ENCODE measurements around the gene ZNF282. TPM values are rescaled to one million over a fixed set of nuclear protein-coding genes. Genes with fewer than 3 reads are reported as not detected.

ZNF282 gene
- total RNA-seq: 20.9 and 21.4 TPM in 2 replicates

- DNase-seq (ENCODE audit: low read depth in 2 of 2): peak; percentile 88 to 90
Measured at GRCh38 chr7:149195180-149196150, at the start of gene ZNF282. ZNF282 (plus strand) TSS chr7:149195546; CDS start chr7:149195590, 44 bp downstream.

DNA sequence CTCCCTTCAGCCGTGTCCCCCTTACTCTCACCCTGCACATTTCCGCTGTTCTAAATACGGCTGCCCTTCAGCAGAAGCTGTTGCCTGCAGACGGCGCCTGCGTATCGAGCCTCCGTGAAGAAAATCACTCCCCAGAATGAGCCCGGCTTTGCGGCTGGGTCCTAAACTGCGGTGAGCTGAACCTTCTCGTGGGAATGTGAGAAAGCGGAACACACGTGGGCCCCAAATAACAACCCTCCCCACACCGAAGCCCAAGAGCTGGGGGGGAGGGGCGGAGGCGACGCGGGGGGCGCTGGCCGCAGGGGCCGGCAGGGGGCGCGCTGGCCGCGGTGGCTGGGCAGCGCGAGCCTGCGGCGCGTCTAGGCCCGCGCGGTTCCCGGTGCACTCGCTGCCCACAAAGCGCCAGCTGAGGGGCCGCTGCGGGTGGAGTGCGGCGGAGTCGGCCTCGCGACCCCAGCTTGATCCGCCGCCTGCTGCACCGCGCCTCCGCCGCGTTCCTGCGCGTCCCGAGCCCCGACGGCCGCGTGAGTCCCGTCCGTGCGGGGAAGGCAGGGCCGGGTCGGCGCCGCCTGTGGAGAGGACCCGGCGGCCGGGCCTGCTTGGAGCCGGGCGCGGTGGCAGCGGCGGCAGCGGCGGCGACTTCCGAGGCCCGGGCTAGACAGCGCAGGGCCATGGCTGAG lies 48.1 kb upstream of the ZNF282 start, which contains the start of gene ZNF398:
TSS of gene ZNF398 (plus strand) at position 382 of the 680 bp plus-strand sequence. CDS start at position 672, 290 bp downstream.
- peak; percentile 86 to 90 for DNase-seq (ENCODE audit: low read depth in 2 of 2)

- peak; percentile 75 to 78 for DNase-seq (ENCODE audit: low read depth in 2 of 2)
Measured at GRCh38 chr7:149147752-149148653, 47.3 kb upstream of the ZNF282 start.

DNA sequence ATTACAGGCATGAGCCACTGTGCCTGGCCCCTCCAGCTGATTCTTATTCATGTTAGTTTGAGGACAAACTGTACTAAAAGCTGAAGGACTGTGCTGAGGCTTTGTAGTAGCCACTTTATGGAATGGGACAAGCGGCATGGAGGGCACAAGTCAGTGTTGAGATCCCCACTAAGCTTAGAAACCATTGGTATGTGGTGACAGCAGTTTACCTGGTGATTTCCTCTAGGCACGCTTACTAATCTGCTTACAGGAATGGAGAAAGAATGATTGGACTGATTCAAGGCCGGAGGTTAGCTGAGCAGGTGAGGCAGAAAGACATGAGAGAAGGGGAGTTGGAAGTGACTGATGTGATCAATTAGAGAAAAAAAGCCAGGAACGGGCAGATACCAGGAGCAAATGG lies 44.4 kb upstream of the ZNF282 start:
- DNase-seq (ENCODE audit: low read depth in 2 of 2): no peak

DNA sequence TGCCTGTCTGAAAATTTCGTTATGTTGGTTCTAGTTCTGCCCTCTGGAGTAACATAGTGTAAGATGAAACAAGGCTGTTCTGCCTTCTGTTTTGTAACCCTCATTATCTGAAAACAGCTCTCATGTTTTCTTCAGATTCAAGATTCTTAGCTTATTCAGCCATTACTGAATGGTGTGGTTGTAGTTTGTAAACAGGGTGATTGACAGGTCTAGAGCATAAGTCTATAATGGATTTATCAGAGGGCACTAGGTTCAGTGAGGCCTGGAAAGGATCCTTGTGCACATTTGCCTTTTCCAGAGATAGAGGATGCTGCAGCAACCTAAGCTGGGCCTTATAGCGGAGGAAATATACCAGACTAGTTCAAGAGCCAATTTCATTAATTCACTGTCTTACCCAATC lies 42.0 kb upstream of the ZNF282 start:
- no peak for DNase-seq (ENCODE audit: low read depth in 2 of 2)

DNA sequence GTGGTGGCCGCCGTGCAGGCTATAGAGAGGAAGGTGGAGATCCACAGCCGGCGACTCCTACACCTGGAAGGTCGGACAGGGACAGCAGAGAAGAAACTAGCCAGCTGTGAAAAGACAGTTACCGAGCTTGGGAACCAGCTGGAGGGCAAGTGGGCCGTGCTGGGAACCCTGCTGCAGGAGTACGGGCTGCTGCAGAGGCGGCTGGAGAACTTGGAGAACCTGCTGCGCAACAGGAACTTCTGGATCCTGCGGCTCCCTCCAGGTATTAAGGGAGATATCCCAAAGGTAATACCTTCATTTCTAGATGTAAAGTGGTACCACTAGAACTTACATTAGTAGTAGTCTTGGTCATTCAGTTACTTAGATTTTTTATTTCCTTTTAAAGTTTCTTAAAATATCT lies 41.3 kb upstream of the ZNF282 start:
- DNase-seq (ENCODE audit: low read depth in 2 of 2): no peak

DNA sequence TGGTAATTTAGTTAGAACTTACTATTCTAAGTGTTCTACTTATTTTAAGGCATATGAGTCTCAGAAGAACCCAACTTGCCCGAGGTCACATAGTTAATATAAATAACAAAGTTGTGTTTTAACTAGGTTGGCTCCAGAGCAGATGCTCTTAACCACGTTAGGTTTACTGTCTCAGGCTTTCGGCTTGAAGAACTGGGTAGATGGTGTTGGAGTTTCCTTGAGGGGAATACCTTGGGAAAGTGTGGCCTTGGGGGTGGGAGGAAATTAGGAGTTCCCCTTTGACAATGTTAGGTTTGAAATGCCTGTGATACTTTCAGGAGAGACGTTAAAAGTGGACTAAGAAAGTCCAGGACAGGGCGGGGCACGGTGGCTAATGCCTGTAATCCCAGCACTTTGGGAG lies 38.4 kb upstream of the ZNF282 start:
- DNase-seq (ENCODE audit: low read depth in 2 of 2): no peak

- peak; percentile 22 to 32 for DNase-seq (ENCODE audit: low read depth in 2 of 2)
Measured at GRCh38 chr7:149161241-149161848, 34.0 kb upstream of the ZNF282 start.

- DNase-seq (ENCODE audit: low read depth in 2 of 2): no peak
Measured at GRCh38 chr7:149166142-149166541, 29.2 kb upstream of the ZNF282 start.

DNA sequence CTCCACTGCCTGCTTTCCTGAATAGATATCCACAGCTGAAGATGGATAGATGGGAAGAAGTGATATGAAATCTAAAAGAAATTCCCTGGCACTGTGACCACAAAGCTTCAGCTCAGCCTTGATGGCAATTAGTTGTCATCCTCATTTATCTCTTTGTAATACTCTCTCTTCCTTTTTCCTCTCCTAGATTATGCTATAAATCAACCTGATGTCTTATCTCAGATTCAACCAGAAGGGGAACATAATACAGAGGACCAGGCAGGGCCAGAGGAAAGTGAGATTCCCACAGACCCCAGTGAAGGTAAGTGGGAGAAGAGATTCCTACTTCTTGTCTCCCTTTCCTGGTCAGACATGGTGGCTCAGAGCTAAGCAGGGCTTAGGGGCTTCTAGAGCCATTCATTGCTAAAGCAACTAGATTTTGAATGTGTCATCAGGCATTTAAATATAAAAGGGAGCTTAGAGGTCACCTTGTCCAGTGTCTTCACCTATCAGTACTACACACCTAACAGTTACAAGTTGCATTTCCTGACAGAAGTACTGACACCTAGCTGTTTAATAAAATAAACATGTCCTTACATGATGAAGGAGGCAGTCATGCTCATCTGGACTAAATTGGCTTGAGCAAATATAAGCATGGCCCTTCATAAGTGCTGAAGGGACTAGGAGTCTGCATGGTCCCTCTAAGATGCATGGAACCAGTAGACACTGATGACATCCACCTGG lies 28.6 kb upstream of the ZNF282 start:
- DNase-seq (ENCODE audit: low read depth in 2 of 2): no peak

GRCh38 chr7:149171892-149172533 lies 23.3 kb upstream of the ZNF282 start:
- DNase-seq (ENCODE audit: low read depth in 2 of 2): peak; percentile 11 to 33

DNA sequence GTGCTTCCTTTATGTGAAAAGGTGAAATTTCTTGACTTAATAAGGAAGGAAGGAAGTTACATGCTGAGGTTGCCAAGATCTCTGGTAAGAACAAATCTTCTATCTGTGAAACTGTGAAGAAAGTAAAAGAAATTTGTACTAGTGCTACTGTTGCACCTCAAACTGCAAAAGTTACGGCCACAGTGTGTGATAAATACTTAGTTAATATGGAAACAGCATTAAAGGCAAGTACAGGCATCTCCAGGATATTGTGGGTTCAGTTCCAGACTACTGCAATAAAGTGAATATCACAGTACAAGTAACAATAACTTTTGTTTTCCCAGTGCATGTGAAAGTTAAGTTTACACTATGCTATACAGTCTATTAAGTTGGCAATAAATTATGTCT lies 22.8 kb upstream of the ZNF282 start:
- DNase-seq (ENCODE audit: low read depth in 2 of 2): no peak

GRCh38 chr7:149175150-149175549 lies 20.2 kb upstream of the ZNF282 start:
- DNase-seq (ENCODE audit: low read depth in 2 of 2): no peak

- no peak for DNase-seq (ENCODE audit: low read depth in 2 of 2)
Measured at GRCh38 chr7:149179241-149179640, 16.1 kb upstream of the ZNF282 start.

DNA sequence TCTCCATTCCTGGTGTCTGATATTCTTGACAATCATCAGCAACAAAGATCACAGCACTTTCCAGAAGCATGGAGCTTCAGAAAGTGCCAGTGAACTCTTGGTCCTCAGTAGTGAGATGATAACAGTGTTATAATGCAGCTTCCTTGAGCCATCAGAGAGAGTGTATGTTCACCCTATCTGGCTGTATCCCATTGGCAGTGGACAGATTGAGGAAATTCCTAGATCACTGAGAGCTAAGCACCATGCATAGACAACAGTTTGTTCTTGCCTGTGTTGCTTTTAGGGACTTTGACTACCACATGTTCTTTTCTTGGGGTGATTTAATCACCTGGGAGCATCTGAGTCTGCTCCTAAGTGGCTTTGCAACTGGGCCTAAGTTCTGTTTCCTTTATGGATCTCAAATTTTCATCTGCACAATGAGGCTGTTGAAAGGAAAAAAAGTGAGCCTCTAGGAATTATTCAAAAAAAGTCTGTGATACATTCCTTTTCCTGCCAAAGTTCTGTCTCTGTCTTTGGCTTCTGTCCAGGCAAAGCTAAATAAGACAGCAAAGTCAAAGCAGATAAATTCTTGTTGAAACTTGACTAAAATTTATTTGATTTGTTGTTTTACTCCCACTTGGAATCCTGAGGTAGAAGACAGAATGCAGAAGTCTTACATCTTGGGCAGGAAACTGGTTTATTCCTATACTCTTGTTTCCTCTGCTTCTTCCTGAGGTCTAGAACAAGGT lies 14.5 kb upstream of the ZNF282 start:
- DNase-seq (ENCODE audit: low read depth in 2 of 2): peak in 1 of 2 donors; percentile 30

GRCh38 chr7:149181450-149181790 lies 13.9 kb upstream of the ZNF282 start:
- no peak for DNase-seq (ENCODE audit: low read depth in 2 of 2)

- no peak for DNase-seq (ENCODE audit: low read depth in 2 of 2)
Measured at GRCh38 chr7:149184274-149184673, 11.1 kb upstream of the ZNF282 start.

DNA sequence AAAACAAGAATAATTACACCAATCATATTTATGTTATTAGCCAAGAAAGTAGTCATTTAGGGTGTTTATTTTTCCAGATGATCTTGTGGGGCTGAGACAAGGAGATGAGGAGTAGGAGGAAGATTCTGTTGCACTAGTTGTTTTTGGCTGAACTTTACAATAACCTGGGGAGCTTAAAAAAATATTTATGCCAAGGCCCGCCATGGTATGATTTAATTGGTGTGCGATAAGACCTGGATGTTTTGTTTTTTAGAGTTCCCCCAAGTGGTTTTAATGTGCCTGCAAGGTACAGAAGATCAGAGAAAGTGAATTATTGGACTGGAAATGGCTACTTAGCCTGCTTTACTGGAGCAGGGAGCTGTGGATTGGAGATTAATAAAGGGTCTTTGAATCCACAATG lies 7.1 kb upstream of the ZNF282 start:
- DNase-seq (ENCODE audit: low read depth in 2 of 2): no peak

- no peak for DNase-seq (ENCODE audit: low read depth in 2 of 2)
Measured at GRCh38 chr7:149188637-149189259, 6.6 kb upstream of the ZNF282 start.
